Trophoblast cell (in vitro differentiated cells and primary cell): ENCODE data around the gene IQCM.
"Not testable (repeated sequence)": the region's sequence is repeated elsewhere in the genome, so short reads cannot be mapped to it uniquely, and the experiment has no call there.

ENCODE experiments used
- DNase-seq, 2 donors: peaks; one replicate each; pipeline ENCODE4 v3.0.0-alpha.2; 2016
- H2AFZ ChIP-seq: 2 replicates; pipeline ENCODE4 v1.6.1; 2013; ENCODE audit warnings: low read length, moderate library complexity, mild to moderate bottlenecking; ENCODE audit not compliant: insufficient read depth, poor library complexity
- H2AK5ac ChIP-seq: 2 replicates; pipeline ENCODE4 v1.6.1; 2013; ENCODE audit warnings: mild to moderate bottlenecking, low read length
- H2BK120ac ChIP-seq: 2 replicates; pipeline ENCODE4 v1.6.1; 2013; ENCODE audit warnings: low read length, mild to moderate bottlenecking, moderate library complexity; ENCODE audit not compliant: insufficient read depth, poor library complexity
- H2BK12ac ChIP-seq: 2 replicates; pipeline ENCODE4 v1.6.1; 2013; ENCODE audit warnings: mild to moderate bottlenecking, low read length, moderate library complexity
- H2BK5ac ChIP-seq: 2 replicates; pipeline ENCODE4 v1.6.1; 2013; ENCODE audit warnings: low read length, low read depth, moderate library complexity, mild to moderate bottlenecking; ENCODE audit not compliant: poor library complexity
- H3K14ac ChIP-seq: 2 replicates; pipeline ENCODE4 v1.6.1; 2013; ENCODE audit warnings: mild to moderate bottlenecking, low read length
- H3K18ac ChIP-seq: 2 replicates; pipeline ENCODE4 v1.6.1; 2013; ENCODE audit warnings: mild to moderate bottlenecking, low read length
- H3K23ac ChIP-seq: 2 replicates; pipeline ENCODE4 v1.6.1; 2013; ENCODE audit warnings: low read length
- H3K27ac ChIP-seq: 2 replicates; pipeline ENCODE4 v1.5.1; 2013; ENCODE audit warnings: low read depth, mild to moderate bottlenecking, inconsistent platforms, low read length, moderate library complexity
- H3K27me3 ChIP-seq: 2 replicates; pipeline ENCODE4 v1.6.1; 2013; ENCODE audit warnings: inconsistent platforms, mild to moderate bottlenecking, low read length, moderate library complexity; ENCODE audit not compliant: insufficient read depth
- H3K36me3 ChIP-seq, 2 experiments: 1 replicate in 1 of 2; 2 replicates in 1 of 2; pipeline ENCODE4 v1.6.1; 2013; ENCODE audit warnings: low read length in 2 of 2, mild to moderate bottlenecking in 2 of 2, moderate library complexity in 1 of 2; ENCODE audit not compliant: insufficient read depth in 2 of 2, control insufficient read depth in 1 of 2
- H3K4ac ChIP-seq: 2 replicates; pipeline ENCODE4 v1.6.1; 2013; ENCODE audit warnings: low read depth, mild to moderate bottlenecking, low read length, moderate library complexity
- H3K4me1 ChIP-seq, 2 experiments: 1 replicate in 1 of 2; 2 replicates in 1 of 2; pipeline ENCODE4 v1.6.1; 2013; ENCODE audit warnings: low read length in 2 of 2, mild to moderate bottlenecking in 2 of 2, moderate library complexity in 1 of 2; ENCODE audit not compliant: insufficient read depth in 2 of 2, control insufficient read depth in 1 of 2
- H3K4me2 ChIP-seq: 2 replicates; pipeline ENCODE4 v1.6.1; 2013; ENCODE audit warnings: inconsistent platforms, mild to moderate bottlenecking, low read length, moderate library complexity
- H3K4me3 ChIP-seq: 2 replicates; pipeline ENCODE4 v1.5.1; 2013; ENCODE audit warnings: mild to moderate bottlenecking, low read depth, low read length, inconsistent platforms
- H3K79me1 ChIP-seq: one replicate; pipeline ENCODE4 v1.6.1; 2013; ENCODE audit warnings: low read length
- H3K79me2 ChIP-seq: 2 replicates; pipeline ENCODE4 v1.6.1; 2013; ENCODE audit warnings: low read length, mild to moderate bottlenecking; ENCODE audit not compliant: control insufficient read depth, insufficient read depth, poor library complexity
- H3K9ac ChIP-seq: 2 replicates; pipeline ENCODE4 v1.6.1; 2013; ENCODE audit warnings: mild to moderate bottlenecking, low read length
- H3K9me3 ChIP-seq: 2 replicates; pipeline ENCODE4 v1.6.1; 2013; ENCODE audit warnings: low read depth, mild to moderate bottlenecking, control low read depth, inconsistent platforms, low read length; ENCODE audit not compliant: insufficient read depth
- H4K12ac ChIP-seq: 2 replicates; pipeline ENCODE4 v1.6.1; 2013; ENCODE audit warnings: low read depth, mild to moderate bottlenecking, low read length, moderate library complexity
- H4K8ac ChIP-seq: 2 replicates; pipeline ENCODE4 v1.6.1; 2013; ENCODE audit warnings: low read depth, mild to moderate bottlenecking, low read length, moderate library complexity
- H4K91ac ChIP-seq: one replicate; pipeline ENCODE4 v1.6.1; 2013; ENCODE audit warnings: low read depth, mild to moderate bottlenecking, low read length, moderate library complexity
- WGBS: extraction: QIAGEN DNeasy Blood & Tissue Kit; methylation state at CpG from one replicate; pipeline ENCODE4 v1.1.7; 2013; ENCODE audit warnings: missing lambda C conversion rate; ENCODE audit not compliant: insufficient read length, insufficient coverage; ENCODE audit errors: extremely low coverage; 5-methylcytosine and 5-hydroxymethylcytosine counted together

The IQCM gene

DNA sequence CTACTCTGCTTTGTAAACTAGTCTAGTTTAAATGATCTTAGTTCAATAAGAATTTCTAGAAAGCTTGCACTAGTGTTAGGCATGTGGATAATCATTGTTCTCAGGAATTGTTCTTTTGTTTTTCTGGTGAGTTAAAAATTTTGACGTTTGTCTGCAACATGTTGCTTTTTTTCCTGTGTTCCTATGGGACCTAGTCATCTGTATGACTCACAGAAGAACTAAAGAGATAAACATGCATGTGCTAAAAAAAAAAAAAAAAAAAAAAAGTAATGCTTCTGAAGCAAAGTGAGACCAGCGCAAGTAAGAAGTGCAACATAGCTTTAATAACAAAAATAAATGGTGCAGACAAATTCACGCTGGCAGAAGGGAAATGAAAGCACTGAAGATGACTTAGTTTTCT is 471.2 kb downstream of the IQCM start:
- Histone ChIP-seq H2BK12ac (no peak overlapping the region), H4K12ac (no peak overlapping the region), H3K14ac (no peak overlapping the region), H3K9me3 (peaks cover 3% of the 10 kb centered on the region), H2BK5ac (no peak overlapping the region), H2BK120ac (no peak overlapping the region), H3K79me2 (no peaks in the 10 kb centered on the region), H3K18ac (no peak overlapping the region), H3K36me3 (no peaks in the 10 kb centered on the region), H3K9ac (no peak overlapping the region), H3K27me3 (no peaks in the 10 kb centered on the region), H4K91ac (no peak overlapping the region), H2AFZ (no peak overlapping the region), H3K4ac (no peak overlapping the region), H3K4me2 (no peak overlapping the region), H4K8ac (no peak overlapping the region), H3K4me3 (no peak overlapping the region), H3K4me1 (no peaks in the 10 kb centered on the region), H2AK5ac (no peak overlapping the region), H3K27ac (no peak overlapping the region), H3K23ac (no peak overlapping the region), H3K79me1 (no peaks in the 10 kb centered on the region)
- no CpG with 5 or more reads among the region's 3 CpGs for whole genome bisulfite sequencing
- peak in 1 of 2 donors; percentile 8 for DNase-seq

DNA sequence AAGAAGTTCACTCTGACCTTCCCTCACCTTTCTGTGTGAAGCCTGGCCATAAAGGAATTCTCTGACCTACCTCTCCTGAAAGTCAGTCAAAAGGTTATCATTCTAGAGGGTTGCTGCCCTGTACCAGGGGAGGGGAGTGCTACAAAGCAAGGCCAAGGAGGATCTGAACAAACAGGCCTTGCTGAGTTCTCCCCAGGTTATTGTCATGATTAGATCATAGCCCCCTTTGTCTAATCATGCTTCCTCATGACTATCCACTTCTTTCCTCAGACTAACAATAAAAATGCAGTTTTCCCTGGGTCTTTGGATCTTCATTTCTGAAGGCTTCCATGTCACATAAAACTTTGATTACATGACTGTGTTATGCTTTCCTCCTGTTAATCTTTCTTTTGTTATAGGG is 472.0 kb downstream of the IQCM start:
- H2BK5ac ChIP-seq = no peak overlapping the region
- no peak overlapping the region for H4K91ac ChIP-seq
- H3K23ac ChIP-seq = no peak overlapping the region
- H3K4me1 ChIP-seq = no peaks in the 10 kb centered on the region
- H2AFZ ChIP-seq = no peak overlapping the region
- no peak overlapping the region for H3K18ac ChIP-seq
- H3K14ac ChIP-seq = no peak overlapping the region
- no peaks in the 10 kb centered on the region for H3K79me1 ChIP-seq
- no peak overlapping the region for H3K4me2 ChIP-seq
- no peak overlapping the region for H2BK120ac ChIP-seq
- no peak overlapping the region for H3K4ac ChIP-seq
- H3K4me3 ChIP-seq = no peak overlapping the region
- DNase-seq = no peak
- H3K9me3 ChIP-seq = peaks cover 3% of the 10 kb centered on the region
- H3K27ac ChIP-seq = no peak overlapping the region
- no peak overlapping the region for H4K8ac ChIP-seq
- H3K79me2 ChIP-seq = no peaks in the 10 kb centered on the region
- H3K27me3 ChIP-seq = no peaks in the 10 kb centered on the region
- H3K9ac ChIP-seq = no peak overlapping the region
- no peaks in the 10 kb centered on the region for H3K36me3 ChIP-seq
- H2AK5ac ChIP-seq = no peak overlapping the region
- no peak overlapping the region for H2BK12ac ChIP-seq
- H4K12ac ChIP-seq = no peak overlapping the region

DNA sequence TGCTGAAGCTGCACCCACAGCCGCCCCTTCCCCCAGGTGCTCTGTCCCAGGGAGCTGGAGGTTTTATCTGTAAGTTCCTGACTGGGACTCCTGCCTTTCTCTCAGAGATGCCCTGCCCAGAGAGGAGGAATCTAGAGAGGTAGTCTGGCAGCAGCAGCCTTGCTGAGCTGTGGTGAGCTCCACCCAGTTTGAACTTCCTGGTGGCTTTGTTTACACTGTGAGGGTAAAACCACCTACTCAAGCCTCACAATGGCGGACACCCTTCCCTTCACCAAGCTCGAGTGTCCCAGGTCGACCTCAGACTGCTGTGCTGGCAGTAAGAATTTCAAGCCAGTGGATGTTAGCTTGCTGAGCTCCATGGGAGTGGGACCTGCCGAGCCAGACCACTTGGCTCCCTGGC is 474.5 kb downstream of the IQCM start:
- WGBS = no CpG with 5 or more reads among the region's 5 CpGs
- H3K79me1 ChIP-seq, H3K27me3 ChIP-seq, H2BK5ac ChIP-seq, H3K18ac ChIP-seq, H3K23ac ChIP-seq, H3K4me3 ChIP-seq, H2BK120ac ChIP-seq, H3K4me2 ChIP-seq, H3K27ac ChIP-seq, H3K4ac ChIP-seq, H3K14ac ChIP-seq, H4K8ac ChIP-seq, H2BK12ac ChIP-seq, H2AK5ac ChIP-seq, H3K79me2 ChIP-seq, DNase-seq, H3K9me3 ChIP-seq, H3K4me1 ChIP-seq, H4K91ac ChIP-seq, H4K12ac ChIP-seq, H3K9ac ChIP-seq, H2AFZ ChIP-seq, H3K36me3 ChIP-seq: not testable (repeated sequence)

DNA sequence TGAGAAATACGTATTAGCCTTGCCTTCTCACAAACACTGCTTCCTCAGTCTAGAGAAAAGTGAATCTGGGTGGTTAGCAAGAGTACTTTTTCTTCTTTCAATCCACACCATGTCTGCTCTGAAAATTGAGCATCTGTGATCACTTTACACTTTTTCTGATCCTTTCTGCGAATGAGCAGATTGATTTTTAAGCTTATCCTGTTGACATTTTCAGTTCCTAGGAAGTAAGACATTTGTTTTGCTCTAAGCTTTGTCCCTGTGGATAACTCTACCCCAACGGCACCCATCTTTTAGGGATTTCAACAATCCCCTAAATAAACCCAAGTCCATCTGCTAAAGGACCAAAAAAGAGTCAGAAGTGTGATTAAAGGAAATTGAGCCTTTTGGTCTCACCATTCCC is 487.5 kb downstream of the IQCM start:
- Histone ChIP-seq H3K14ac (no peak overlapping the region), H3K79me1 (no peaks in the 10 kb centered on the region), H4K12ac (no peak overlapping the region), H4K8ac (no peak overlapping the region), H3K9ac (no peak overlapping the region), H2BK5ac (no peak overlapping the region), H3K23ac (no peak overlapping the region), H3K4me3 (no peak overlapping the region), H2AFZ (no peak overlapping the region), H3K18ac (no peak overlapping the region), H3K4ac (no peak overlapping the region), H3K27me3 (no peaks in the 10 kb centered on the region), H2AK5ac (no peak overlapping the region), H3K27ac (no peak overlapping the region), H3K9me3 (no peaks in the 10 kb centered on the region), H3K4me1 (no peaks in the 10 kb centered on the region), H3K4me2 (no peak overlapping the region), H2BK12ac (no peak overlapping the region), H3K79me2 (no peaks in the 10 kb centered on the region), H4K91ac (no peak overlapping the region), H2BK120ac (no peak overlapping the region), H3K36me3 (no peaks in the 10 kb centered on the region)
- no CpG with 5 or more reads among the region's 3 CpGs for WGBS
- no peak for DNase-seq

DNA sequence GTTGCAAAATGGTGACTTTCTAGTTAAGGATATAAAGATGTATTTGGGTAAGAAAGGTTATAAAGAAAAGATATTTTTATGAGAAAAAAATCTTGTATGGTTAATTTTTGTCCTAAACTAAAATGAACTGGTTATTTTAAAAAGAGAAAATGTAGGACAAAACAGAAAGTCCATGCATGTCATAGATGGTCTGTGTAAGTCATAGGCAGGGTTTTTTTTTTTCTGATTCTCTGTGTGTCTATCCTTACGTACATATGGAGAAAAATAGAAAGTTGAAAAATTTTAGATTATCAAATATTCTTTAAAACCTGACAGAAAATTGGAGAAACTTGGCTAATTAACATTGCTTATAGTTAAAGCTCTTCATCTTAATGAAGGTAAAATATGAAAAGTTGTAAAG is 493.4 kb downstream of the IQCM start:
- Histone ChIP-seq H4K8ac (no peak overlapping the region), H4K91ac (no peak overlapping the region), H3K36me3 (no peaks in the 10 kb centered on the region), H3K4me1 (no peaks in the 10 kb centered on the region), H3K23ac (no peak overlapping the region), H3K27me3 (no peaks in the 10 kb centered on the region), H3K4me2 (no peak overlapping the region), H3K79me2 (no peaks in the 10 kb centered on the region), H2BK5ac (no peak overlapping the region), H3K9ac (no peak overlapping the region), H2BK120ac (no peak overlapping the region), H4K12ac (no peak overlapping the region), H3K27ac (no peak overlapping the region), H3K18ac (no peak overlapping the region), H2BK12ac (no peak overlapping the region), H3K79me1 (no peaks in the 10 kb centered on the region), H2AFZ (no peak overlapping the region), H3K9me3 (no peaks in the 10 kb centered on the region), H3K4ac (no peak overlapping the region), H3K4me3 (no peak overlapping the region), H2AK5ac (no peak overlapping the region), H3K14ac (no peak overlapping the region)
- no CpG with 5 or more reads among the region's 1 CpG for WGBS
- DNase-seq = no peak
